A549 treated with AZD2906 at 1 μM for 4 hours (cell line): ENCODE results near the gene EXOSC3. TPM values are rescaled to one million over a fixed set of nuclear protein-coding genes. Genes with fewer than 3 reads are reported as not detected.

ENCODE experiments used
- total RNA-seq: library from RNA; stranded (reverse); fragments of 200-300 nt; extraction: Qiagen RNA extraction; gene quantifications from 5 replicates; pipeline ENCODE4 v1.2.3, GENCODE V29; 2022

The EXOSC3 gene
- 62.5 to 80.0 TPM (median 74.6 TPM) in 5 replicates for total RNA-seq

DNA sequence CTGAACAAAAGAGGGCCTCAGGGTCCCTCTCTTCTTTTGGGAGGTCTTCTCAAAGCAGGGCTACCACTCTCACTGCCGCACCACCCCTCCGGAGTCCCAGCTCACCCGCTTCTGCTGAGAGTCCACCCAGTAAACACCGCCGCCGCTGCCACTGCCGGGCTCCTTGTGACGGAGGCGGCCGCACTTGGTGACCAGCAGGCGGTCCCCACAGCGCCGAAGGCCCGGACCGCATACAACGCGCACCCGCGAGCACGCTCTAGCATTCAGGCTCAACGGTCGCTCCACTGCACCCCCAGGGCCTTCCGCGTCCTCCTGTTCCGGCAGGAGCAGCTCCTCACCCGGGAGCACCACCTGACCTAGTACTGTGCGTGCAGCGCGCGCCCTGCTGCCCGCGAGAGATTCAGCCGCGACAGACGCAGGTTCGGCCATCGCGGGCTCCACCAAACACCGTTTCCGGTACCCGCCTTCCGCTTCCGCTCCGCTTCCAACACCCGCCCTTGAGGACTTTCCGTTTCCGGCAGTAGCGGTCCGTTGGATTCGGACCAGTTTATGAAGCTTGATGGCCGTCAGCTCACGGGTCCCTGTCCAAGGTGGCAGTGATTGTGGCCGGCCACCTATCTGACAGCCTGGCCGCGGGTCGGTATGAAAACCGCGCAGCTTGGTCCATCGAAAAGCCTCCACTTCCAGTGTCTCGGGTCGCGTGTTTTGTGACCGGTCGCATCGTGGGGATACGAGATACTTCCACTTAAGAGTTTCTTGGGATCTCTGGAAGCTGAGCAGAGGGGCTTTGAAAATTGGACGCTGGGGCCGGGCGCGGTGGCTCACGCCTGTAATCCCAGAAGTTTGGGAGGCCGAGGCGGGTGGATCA lies at the start of gene EXOSC3:
EXOSC3 (minus strand) TSS at position 449 of the 868 bp plus-strand sequence; CDS start at position 429, 20 bp downstream.

DNA sequence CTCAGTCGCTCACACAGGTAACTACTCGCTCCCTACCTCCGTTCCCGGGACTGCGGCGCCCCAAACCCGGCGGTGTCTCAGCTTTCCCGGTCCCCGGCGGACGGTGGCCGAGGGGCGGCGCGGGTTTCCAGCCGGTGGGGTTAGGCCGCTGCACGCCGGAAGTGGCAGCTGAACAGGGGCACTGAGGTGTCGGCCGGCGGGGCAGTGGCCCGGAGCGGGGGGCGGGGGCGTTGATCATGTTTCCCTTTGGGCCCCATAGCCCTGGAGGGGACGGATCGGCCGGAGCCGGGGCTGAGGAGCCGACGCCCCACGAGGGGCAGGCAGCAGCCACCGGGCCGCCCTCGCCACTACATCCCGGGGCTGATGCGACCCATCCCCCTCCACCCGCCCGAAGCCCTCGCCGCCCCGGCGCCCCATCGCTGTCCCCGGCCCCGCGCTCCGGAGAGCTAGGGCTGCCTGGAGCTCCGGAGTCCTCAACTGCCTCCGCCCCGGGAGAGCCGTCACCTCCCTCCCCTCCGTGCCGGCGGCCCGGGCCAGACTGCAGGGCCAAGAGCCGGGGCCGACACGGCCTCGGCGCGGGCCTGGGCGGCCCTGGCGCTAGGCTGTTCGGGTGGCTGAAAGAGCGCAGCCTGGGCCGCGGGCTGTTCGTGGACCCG lies 15.9 kb upstream of the EXOSC3 start, which contains the start of gene DCAF10:
DCAF10 (plus strand) TSS at position 167 of the 656 bp plus-strand sequence; CDS start at position 237, 70 bp downstream.

DNA sequence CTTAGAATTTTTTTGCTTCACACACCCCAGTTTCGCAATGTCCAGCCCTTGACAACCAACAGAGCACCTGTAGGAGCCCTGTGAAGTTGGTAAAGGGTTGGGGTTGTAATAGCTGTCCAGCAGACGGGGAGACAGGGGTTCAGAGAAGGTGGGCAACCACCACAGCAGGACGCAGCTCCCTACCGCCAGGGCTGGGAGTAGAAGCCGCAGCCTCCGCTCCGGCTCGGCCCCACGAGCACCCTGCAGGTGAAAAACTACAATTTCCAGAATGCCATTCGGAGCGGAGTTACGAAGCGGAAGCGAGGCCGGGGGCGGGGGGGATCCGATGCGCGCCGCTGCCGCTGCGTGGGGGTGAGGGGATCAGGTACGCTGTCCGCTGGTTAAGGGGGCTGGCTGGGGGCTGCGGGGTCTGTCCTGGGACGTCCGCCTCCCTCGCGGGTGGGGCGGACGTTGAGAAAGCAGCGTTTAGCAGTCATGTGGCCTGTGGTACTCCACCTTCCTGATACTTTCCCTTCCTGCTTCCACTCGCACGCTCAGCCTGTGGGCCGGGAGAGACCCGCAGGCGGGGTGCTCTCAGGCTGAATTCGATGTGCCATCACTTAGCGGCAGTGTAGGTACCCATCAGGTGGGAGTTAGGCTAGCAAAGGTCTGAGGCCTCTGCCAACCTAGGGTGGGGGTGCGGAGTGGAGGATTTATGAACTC lies 31.2 kb downstream of the EXOSC3 start, which contains the start of gene TRMT10B:
TRMT10B (plus strand) TSS at position 317 of the 702 bp plus-strand sequence. CDS start 8,127 bp downstream, outside the sequence.

Other genes starting within 250 kb of the EXOSC3 start
- 6.9 to 8.0 TPM (median 7.0 TPM) in 5 replicates for gene FBXO10, start 208.7 kb downstream of the EXOSC3 start, total RNA-seq
- gene TOMM5, start 192.5 kb downstream of the EXOSC3 start, total RNA-seq, result 295 to 320 TPM (median 311 TPM) in 5 replicates
- 0.02 to 0.07 TPM (median 0.06 TPM) in 5 replicates for gene FRMPD1, start 134.1 kb downstream of the EXOSC3 start, total RNA-seq
- 4.9 to 5.6 TPM (median 5.2 TPM) in 5 replicates for gene TRMT10B, start 31.3 kb downstream of the EXOSC3 start, total RNA-seq
- 10.5 to 12.8 TPM (median 12.2 TPM) in 5 replicates for gene DCAF10, start 15.7 kb upstream of the EXOSC3 start, total RNA-seq
- gene SLC25A51, start 119.1 kb upstream of the EXOSC3 start, total RNA-seq, result 18.1 to 23.6 TPM (median 18.7 TPM) in 5 replicates